Measurements from ENCODE around the gene MGST3.

GRCh38 chr1:165616054-165616612, 14.9 kb upstream of the MGST3 start:
- TF ChIP-seq RAD21 (IDR thresholded peaks at IDR 0.05; ENCODE audit: low read depth) (no peak), EP300 (IDR thresholded peaks at IDR 0.05; ENCODE audit: borderline replicate concordance) (no peak), TAF1 (IDR thresholded peaks at IDR 0.05; ENCODE audit: low read depth) (no peak), CREB1 (IDR thresholded peaks at IDR 0.05; ENCODE audit: low read depth) (no peak), REST (IDR thresholded peaks at IDR 0.05; ENCODE audit: low read depth) (no peak), NFIC (IDR thresholded peaks at IDR 0.05) (no peak), TEAD4 (IDR thresholded peaks at IDR 0.05) (no peak), YY1 (IDR thresholded peaks at IDR 0.05; ENCODE audit: low read depth) (no peak), USF1 (IDR thresholded peaks at IDR 0.05) (no peak), ZBTB7A (IDR thresholded peaks at IDR 0.05; ENCODE audit: low read depth) (no peak), EGR1 (IDR thresholded peaks at IDR 0.05) (no peak)
